ENCODE data around the gene SRSF8. TPM values are rescaled to one million over a fixed set of nuclear protein-coding genes. Genes with fewer than 3 reads are reported as not detected.

Gene SRSF8
- total RNA-seq, 1 experiment from 2014 or later = 25.1 TPM

GRCh38 chr11:95115597-95115996, 48.9 kb downstream of the SRSF8 start:
- no peak overlapping the region for H3K4me2 ChIP-seq (ENCODE audit: insufficient read depth, insufficient read length, low read length)
- no peaks in the 10 kb centered on the region for H4K20me1 ChIP-seq (ENCODE audit: control insufficient read depth, insufficient read depth, insufficient read length)
- H3K23ac ChIP-seq (ENCODE audit: insufficient read length, low read depth, low read length) = no peak overlapping the region
- no peaks in the 10 kb centered on the region for H3K36me3 Mint-ChIP-seq (ENCODE audit: insufficient read depth in 1 of 3, low read depth in 3 of 3)
- no peak overlapping the region for H3K4ac ChIP-seq (ENCODE audit: low read depth, low read length)
- H2BK15ac ChIP-seq (ENCODE audit: low read depth, low read length) = no peak overlapping the region
- no peaks in the 10 kb centered on the region for H3K9me3 ChIP-seq (ENCODE audit: control insufficient read depth, low read depth, low read length)
- no peak overlapping the region for H4K5ac ChIP-seq (ENCODE audit: insufficient read length, low read depth, low read length)
- H4K91ac ChIP-seq (ENCODE audit: insufficient read length, low read depth, low read length) = no peak overlapping the region
- H2AFZ ChIP-seq (ENCODE audit: low read length) = no peak overlapping the region
- no peak overlapping the region for H2BK5ac ChIP-seq (ENCODE audit: insufficient read length, low read length)
- H3K56ac ChIP-seq (ENCODE audit: insufficient read length, low read depth, low read length) = no peak overlapping the region
- no peak overlapping the region for H3K18ac ChIP-seq (ENCODE audit: insufficient read length, low read depth, low read length)
- H3K27me3 Mint-ChIP-seq (ENCODE audit: low read depth) = peaks cover 6% of the 10 kb centered on the region; the same call in 1 of the 2 replicates
- no CpG with 5 or more reads among the region's 1 CpG for WGBS (ENCODE audit: extremely low coverage, insufficient read length, low lambda C conversion rate)
- H3K27ac Mint-ChIP-seq = no peak overlapping the region
- H4K8ac ChIP-seq (replicated peaks; ENCODE audit: insufficient read length, low read depth, low read length) = no peak overlapping the region
- H3K9ac ChIP-seq (ENCODE audit: extremely low read depth, insufficient read length, low read length) = no peak overlapping the region
- H2BK20ac ChIP-seq (ENCODE audit: low read depth, low read length, poor library complexity, severe bottlenecking) = no peak overlapping the region
- no peak overlapping the region for H2BK120ac ChIP-seq (ENCODE audit: low read depth, low read length, poor library complexity, severe bottlenecking)
- no peak overlapping the region for H3K27ac ChIP-seq (ENCODE audit: insufficient read length, low read depth, low read length)
- no peak overlapping the region for H3K14ac ChIP-seq (ENCODE audit: insufficient read depth, low read length)
- DNase-seq = no peak
- no peaks in the 10 kb centered on the region for H3K79me1 ChIP-seq (ENCODE audit: insufficient read depth, low read depth, low read length, poor library complexity, severe bottlenecking)
- H2BK12ac ChIP-seq (ENCODE audit: insufficient read length, low read depth, low read length) = no peak overlapping the region
- TF ChIP-seq CTCF (conservative IDR thresholded peaks at IDR 0.05) = no peak
- no peaks in the 10 kb centered on the region for H3K27me3 ChIP-seq (ENCODE audit: insufficient read depth, low read length)
- peaks cover 0 to 2% of the 10 kb centered on the region in 2 experiments; a peak in 1 of 4 replicates for H3K4me1 Mint-ChIP-seq
- no peak overlapping the region for H3K4me3 Mint-ChIP-seq
- H2AK5ac ChIP-seq (ENCODE audit: insufficient read length, low read length) = no peak overlapping the region
- H3K79me2 ChIP-seq (ENCODE audit: insufficient read depth, low read length) = no peaks in the 10 kb centered on the region
- no peak overlapping the region for H3T11ph ChIP-seq (ENCODE audit: low read length)
- H3K4me1 ChIP-seq (ENCODE audit: insufficient read depth, low read length) = no peaks in the 10 kb centered on the region
- H3K9me3 Mint-ChIP-seq = peaks cover 5% of the 10 kb centered on the region in 2 experiments; a peak in 4 of 5 replicates
- no peaks in the 10 kb centered on the region for H3K23me2 ChIP-seq (ENCODE audit: insufficient read length, low read depth, low read length, poor library complexity, severe bottlenecking)
